Measurements from ENCODE around the gene GRB14.

Gene GRB14

DNA sequence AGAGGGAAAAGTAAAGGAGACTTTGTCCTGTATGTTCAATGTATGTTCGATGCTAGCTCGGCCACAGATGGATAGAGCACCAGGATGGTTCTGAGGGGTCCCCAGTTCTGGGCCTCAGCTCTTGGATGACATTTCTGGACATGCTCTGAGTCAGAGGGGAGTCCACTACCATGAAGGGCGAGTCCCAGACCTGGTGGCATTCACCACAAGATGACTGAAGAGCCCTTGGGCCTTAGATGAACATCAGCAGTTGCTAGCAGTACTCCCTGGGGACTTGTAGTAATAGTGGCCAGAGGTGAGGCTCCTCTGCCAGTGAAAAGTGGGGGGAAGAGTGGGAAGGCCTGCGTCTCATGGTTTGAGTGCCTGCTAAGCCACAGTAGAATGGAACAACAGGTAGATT, 109.5 kb downstream of the GRB14 start:
- Histone ChIP-seq H3K27me3 (replicated peaks; ENCODE audit: control insufficient read depth, insufficient read depth, low read length, poor library complexity, severe bottlenecking) (no peaks in the 10 kb centered on the region), H3K4me3 (ENCODE audit: insufficient read depth, low read depth, low read length, poor library complexity, severe bottlenecking) (no peak overlapping the region), H3K4me1 (ENCODE audit: control insufficient read depth, insufficient read depth, low read length, poor library complexity, severe bottlenecking) (no peaks in the 10 kb centered on the region), H3K9me3 (ENCODE audit: control insufficient read depth, low read length) (no peaks in the 10 kb centered on the region), H3K36me3 (ENCODE audit: control insufficient read depth, insufficient read depth, low read length) (no peaks in the 10 kb centered on the region), H3K27ac (ENCODE audit: insufficient read depth, low read length, poor library complexity, severe bottlenecking) (no peak overlapping the region)
- no peak for DNase-seq

DNA sequence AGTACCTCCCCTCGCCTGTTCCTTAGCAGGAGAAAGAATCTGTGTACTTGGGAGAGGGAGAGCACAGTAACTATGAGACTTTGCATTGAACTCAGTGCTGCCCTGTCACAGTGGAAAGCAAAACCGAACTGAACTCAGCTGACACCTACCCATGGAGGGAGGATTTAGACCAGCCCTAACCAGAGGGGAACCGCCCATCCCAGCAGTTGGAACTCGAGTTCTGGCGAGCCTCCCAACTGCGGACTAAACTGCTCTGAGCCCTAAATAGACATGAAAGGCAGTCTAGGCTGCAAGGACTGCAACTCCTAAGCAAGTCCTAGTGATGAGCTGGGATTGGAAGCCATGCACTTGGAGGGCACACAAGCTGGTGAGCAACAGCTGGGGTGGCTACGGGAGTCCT, 110.4 kb downstream of the GRB14 start:
- H3K9me3 ChIP-seq (ENCODE audit: control insufficient read depth, low read length), result no peaks in the 10 kb centered on the region
- H3K4me3 ChIP-seq (ENCODE audit: insufficient read depth, low read depth, low read length, poor library complexity, severe bottlenecking), result no peak overlapping the region
- no peaks in the 10 kb centered on the region for H3K27me3 ChIP-seq (replicated peaks; ENCODE audit: control insufficient read depth, insufficient read depth, low read length, poor library complexity, severe bottlenecking)
- no peak overlapping the region for H3K27ac ChIP-seq (ENCODE audit: insufficient read depth, low read length, poor library complexity, severe bottlenecking)
- H3K4me1 ChIP-seq (ENCODE audit: control insufficient read depth, insufficient read depth, low read length, poor library complexity, severe bottlenecking), result no peaks in the 10 kb centered on the region
- H3K36me3 ChIP-seq (ENCODE audit: control insufficient read depth, insufficient read depth, low read length), result no peaks in the 10 kb centered on the region
- DNase-seq, result no peak

DNA sequence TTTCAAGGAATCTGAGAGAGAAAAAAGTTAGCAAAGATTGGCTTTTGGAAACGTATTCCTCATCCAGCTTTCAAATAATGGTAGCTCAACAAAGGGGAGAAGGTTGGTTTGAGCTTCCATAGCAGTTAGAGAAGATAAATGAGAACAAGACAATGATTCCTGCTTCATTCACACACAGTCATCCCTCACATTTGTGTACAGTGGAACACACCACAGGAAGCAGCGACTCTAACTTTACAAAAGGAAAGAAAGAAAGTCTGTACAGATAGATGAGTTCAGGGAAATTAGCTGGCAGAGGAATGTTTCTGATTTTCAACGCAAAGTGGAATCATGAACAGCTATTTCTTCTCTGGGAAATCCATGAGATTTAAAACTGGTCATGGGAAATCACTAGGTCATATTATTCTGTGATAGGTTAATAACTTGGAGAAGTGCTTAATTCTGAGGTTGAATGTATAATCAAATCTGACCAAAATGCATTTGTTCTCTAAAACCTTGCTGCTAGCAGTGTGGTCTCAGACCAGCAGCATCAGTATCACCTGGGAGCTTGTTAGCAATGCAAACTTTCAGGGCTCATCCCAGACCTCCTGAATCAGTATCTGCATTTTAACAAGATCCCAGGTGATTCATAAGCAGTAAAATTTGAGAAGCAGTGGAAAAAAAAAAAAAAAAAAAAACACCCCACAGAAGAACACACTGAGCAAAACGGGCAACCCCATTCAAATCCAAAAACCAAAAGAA, 112.0 kb downstream of the GRB14 start:
- no peaks in the 10 kb centered on the region for H3K27me3 ChIP-seq (replicated peaks; ENCODE audit: control insufficient read depth, insufficient read depth, low read length, poor library complexity, severe bottlenecking)
- no peaks in the 10 kb centered on the region for H3K4me1 ChIP-seq (ENCODE audit: control insufficient read depth, insufficient read depth, low read length, poor library complexity, severe bottlenecking)
- H3K9me3 ChIP-seq (ENCODE audit: control insufficient read depth, low read length), result no peaks in the 10 kb centered on the region
- H3K4me3 ChIP-seq (ENCODE audit: insufficient read depth, low read depth, low read length, poor library complexity, severe bottlenecking), result no peak overlapping the region
- no peak overlapping the region for H3K27ac ChIP-seq (ENCODE audit: insufficient read depth, low read length, poor library complexity, severe bottlenecking)
- no peak for DNase-seq
- no peaks in the 10 kb centered on the region for H3K36me3 ChIP-seq (ENCODE audit: control insufficient read depth, insufficient read depth, low read length)

DNA sequence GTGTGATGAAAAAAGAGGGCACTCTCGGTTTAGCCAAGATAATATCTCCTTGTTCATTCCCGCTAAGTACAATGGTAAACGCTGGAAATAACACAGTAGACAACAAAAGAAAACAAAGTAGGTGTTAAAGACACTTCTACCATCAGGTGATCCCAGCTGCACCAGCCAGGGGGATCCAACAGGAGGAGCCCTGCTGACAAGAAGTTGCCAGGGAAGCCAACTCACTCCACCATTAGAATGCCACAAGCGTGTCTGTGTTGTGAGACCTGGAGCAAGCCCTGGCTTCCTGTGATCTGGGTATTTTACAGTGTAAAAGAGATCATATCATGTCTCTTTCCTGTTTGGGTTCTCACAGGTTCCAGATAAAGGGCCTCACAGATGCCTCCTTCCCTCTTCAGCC, 117.0 kb downstream of the GRB14 start:
- DNase-seq, result no peak
- H3K36me3 ChIP-seq (ENCODE audit: control insufficient read depth, insufficient read depth, low read length), result no peaks in the 10 kb centered on the region
- no peaks in the 10 kb centered on the region for H3K4me1 ChIP-seq (ENCODE audit: control insufficient read depth, insufficient read depth, low read length, poor library complexity, severe bottlenecking)
- H3K27ac ChIP-seq (ENCODE audit: insufficient read depth, low read length, poor library complexity, severe bottlenecking), result no peak overlapping the region
- no peaks in the 10 kb centered on the region for H3K27me3 ChIP-seq (replicated peaks; ENCODE audit: control insufficient read depth, insufficient read depth, low read length, poor library complexity, severe bottlenecking)
- no peak overlapping the region for H3K4me3 ChIP-seq (ENCODE audit: insufficient read depth, low read depth, low read length, poor library complexity, severe bottlenecking)
- no peaks in the 10 kb centered on the region for H3K9me3 ChIP-seq (ENCODE audit: control insufficient read depth, low read length)

DNA sequence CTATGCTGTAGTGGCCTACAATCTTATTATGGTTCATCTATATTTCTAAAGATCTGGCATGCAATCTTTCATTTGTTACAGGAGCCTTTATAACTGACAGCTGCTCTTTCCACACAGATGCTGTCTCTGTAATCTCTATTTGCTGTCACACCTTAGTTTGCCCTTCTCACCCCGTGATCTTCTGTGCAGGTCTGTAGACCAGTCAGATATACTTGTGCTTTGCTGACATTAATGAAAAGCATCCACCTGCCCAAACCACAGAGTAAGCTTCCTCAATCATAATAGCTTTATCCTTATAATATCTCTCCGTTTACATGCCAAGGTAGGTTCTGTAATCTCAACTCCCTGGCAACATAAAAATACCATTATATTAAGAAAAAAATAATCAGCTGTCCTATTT, 122.4 kb downstream of the GRB14 start:
- Histone ChIP-seq H3K4me1 (ENCODE audit: control insufficient read depth, insufficient read depth, low read length, poor library complexity, severe bottlenecking) (no peaks in the 10 kb centered on the region), H3K9me3 (ENCODE audit: control insufficient read depth, low read length) (no peaks in the 10 kb centered on the region), H3K36me3 (ENCODE audit: control insufficient read depth, insufficient read depth, low read length) (no peaks in the 10 kb centered on the region), H3K27ac (ENCODE audit: insufficient read depth, low read length, poor library complexity, severe bottlenecking) (no peak overlapping the region), H3K27me3 (replicated peaks; ENCODE audit: control insufficient read depth, insufficient read depth, low read length, poor library complexity, severe bottlenecking) (no peaks in the 10 kb centered on the region), H3K4me3 (ENCODE audit: insufficient read depth, low read depth, low read length, poor library complexity, severe bottlenecking) (no peak overlapping the region)
- no peak for DNase-seq

DNA sequence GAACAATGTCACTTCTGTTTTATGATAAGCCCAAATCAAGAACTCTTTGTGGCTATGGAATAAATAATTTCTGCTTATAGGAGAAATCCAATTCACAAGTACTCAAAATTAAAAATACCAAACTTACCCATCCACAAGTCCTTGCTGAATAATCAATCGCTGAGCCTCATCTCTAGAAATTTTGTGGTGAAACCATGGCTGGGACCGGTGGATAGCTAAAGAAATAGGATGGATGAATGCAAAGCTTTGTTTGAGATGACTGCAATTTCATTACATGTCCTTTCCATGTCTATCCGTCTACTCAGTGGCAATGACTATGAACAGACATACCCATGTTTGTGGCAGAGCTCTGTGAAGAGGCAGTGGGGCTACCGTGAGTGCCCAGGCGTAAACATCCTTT, 124.4 kb downstream of the GRB14 start:
- no peaks in the 10 kb centered on the region for H3K9me3 ChIP-seq (ENCODE audit: control insufficient read depth, low read length)
- H3K36me3 ChIP-seq (ENCODE audit: control insufficient read depth, insufficient read depth, low read length), result no peaks in the 10 kb centered on the region
- H3K27me3 ChIP-seq (replicated peaks; ENCODE audit: control insufficient read depth, insufficient read depth, low read length, poor library complexity, severe bottlenecking), result no peaks in the 10 kb centered on the region
- H3K4me1 ChIP-seq (ENCODE audit: control insufficient read depth, insufficient read depth, low read length, poor library complexity, severe bottlenecking), result no peaks in the 10 kb centered on the region
- DNase-seq, result no peak
- no peak overlapping the region for H3K4me3 ChIP-seq (ENCODE audit: insufficient read depth, low read depth, low read length, poor library complexity, severe bottlenecking)
- H3K27ac ChIP-seq (ENCODE audit: insufficient read depth, low read length, poor library complexity, severe bottlenecking), result no peak overlapping the region

DNA sequence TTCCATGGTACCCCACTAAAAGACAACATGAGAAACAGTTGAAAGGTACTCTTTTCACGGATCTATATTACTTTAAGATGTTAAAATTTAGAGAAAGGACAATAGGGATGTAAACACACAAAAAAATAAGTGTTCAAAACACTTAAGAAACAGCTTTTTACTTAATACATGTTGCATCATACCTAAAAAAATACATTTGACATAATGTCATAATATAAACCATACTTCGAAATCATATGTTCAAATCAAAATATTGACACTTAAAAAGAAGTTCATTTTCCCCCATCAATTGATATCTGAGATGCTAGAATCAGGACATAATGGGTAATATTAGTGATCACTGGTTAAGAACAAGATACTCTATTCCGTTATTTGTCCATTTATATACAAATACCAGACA, 124.9 kb downstream of the GRB14 start:
- no peaks in the 10 kb centered on the region for H3K9me3 ChIP-seq (ENCODE audit: control insufficient read depth, low read length)
- no peak for DNase-seq
- H3K4me1 ChIP-seq (ENCODE audit: control insufficient read depth, insufficient read depth, low read length, poor library complexity, severe bottlenecking), result no peaks in the 10 kb centered on the region
- H3K27me3 ChIP-seq (replicated peaks; ENCODE audit: control insufficient read depth, insufficient read depth, low read length, poor library complexity, severe bottlenecking), result no peaks in the 10 kb centered on the region
- H3K36me3 ChIP-seq (ENCODE audit: control insufficient read depth, insufficient read depth, low read length), result no peaks in the 10 kb centered on the region
- no peak overlapping the region for H3K27ac ChIP-seq (ENCODE audit: insufficient read depth, low read length, poor library complexity, severe bottlenecking)
- no peak overlapping the region for H3K4me3 ChIP-seq (ENCODE audit: insufficient read depth, low read depth, low read length, poor library complexity, severe bottlenecking)

DNA sequence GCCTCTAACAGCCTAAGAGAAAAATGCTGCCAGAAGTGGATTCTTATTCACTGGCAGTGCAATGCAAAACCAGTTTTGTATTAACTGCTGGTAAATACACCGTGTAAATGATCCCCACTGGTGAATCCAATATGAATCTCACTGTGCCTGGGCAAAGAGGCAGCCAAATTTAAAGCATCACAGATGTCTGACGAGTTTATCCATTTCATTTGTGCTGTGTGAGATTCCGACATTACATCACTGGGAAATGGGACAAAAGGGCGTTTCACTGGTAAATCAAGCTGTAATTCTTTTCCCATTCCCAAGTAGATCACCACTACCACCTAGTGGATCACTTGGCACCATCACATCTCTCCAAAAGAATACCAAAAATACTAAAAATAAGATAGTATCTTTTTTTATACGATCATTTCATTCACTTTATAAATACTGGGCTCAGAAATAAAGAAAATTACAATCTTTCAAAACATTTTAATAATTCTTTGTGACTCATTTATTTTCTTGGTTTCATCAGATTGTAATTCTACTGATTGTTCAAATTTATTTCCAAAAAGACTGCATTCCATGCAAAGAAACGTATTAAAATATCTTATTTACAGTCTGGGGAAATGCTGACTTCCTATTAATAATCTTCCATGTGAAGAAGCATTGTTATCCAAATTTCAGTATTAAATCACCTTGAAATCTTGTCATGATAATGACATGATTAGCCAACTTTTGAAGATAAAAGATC, 125.6 kb downstream of the GRB14 start:
- H3K36me3 ChIP-seq (ENCODE audit: control insufficient read depth, insufficient read depth, low read length), result no peaks in the 10 kb centered on the region
- H3K4me3 ChIP-seq (ENCODE audit: insufficient read depth, low read depth, low read length, poor library complexity, severe bottlenecking), result no peak overlapping the region
- no peak overlapping the region for H3K27ac ChIP-seq (ENCODE audit: insufficient read depth, low read length, poor library complexity, severe bottlenecking)
- no peaks in the 10 kb centered on the region for H3K4me1 ChIP-seq (ENCODE audit: control insufficient read depth, insufficient read depth, low read length, poor library complexity, severe bottlenecking)
- H3K9me3 ChIP-seq (ENCODE audit: control insufficient read depth, low read length), result no peaks in the 10 kb centered on the region
- no peak for DNase-seq
- no peaks in the 10 kb centered on the region for H3K27me3 ChIP-seq (replicated peaks; ENCODE audit: control insufficient read depth, insufficient read depth, low read length, poor library complexity, severe bottlenecking)

DNA sequence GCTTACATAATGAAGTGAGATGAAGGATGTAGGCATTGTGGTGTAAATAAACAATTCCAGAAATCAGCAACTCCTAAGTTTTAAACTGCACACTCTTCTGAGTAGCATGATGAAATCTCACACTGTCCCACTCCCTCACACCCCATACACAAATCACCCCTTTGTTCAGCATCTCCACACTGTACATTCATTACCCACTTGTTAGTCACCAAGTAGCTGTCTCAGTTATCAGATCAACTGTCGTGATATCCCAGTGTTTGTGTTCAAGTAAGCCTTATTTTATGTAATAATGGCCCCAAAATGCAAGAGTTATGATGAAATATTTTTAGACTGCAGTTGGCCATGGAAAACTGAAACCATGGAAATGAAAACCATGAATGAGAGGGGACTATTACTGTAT, 135.7 kb downstream of the GRB14 start:
- Histone ChIP-seq H3K4me1 (ENCODE audit: control insufficient read depth, insufficient read depth, low read length, poor library complexity, severe bottlenecking) (no peaks in the 10 kb centered on the region), H3K27ac (ENCODE audit: insufficient read depth, low read length, poor library complexity, severe bottlenecking) (no peak overlapping the region)
- DNase-seq, result no peak

DNA sequence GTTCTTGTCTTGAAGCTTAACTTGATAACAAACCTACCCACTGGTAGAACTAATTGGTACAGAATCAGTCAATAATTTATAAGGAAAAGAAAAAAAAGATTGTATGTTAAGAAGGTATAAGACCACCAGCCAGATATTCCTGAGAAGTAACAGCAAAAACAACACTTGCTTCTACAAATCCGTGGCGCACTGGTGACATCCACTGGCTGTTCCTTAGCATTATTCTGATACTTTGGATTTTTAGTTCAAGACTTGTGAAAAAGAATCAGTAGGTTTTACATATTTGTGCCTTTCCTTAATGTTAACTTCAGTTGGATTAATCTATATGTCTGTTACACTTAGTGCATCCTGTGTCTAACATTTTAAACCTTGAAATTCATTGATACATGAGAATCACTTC, 141.8 kb downstream of the GRB14 start:
- no peak overlapping the region for H3K4me3 ChIP-seq (ENCODE audit: insufficient read depth, low read depth, low read length, poor library complexity, severe bottlenecking)
- no peaks in the 10 kb centered on the region for H3K27me3 ChIP-seq (replicated peaks; ENCODE audit: control insufficient read depth, insufficient read depth, low read length, poor library complexity, severe bottlenecking)
- no peak overlapping the region for H3K27ac ChIP-seq (ENCODE audit: insufficient read depth, low read length, poor library complexity, severe bottlenecking)
- no peaks in the 10 kb centered on the region for H3K9me3 ChIP-seq (ENCODE audit: control insufficient read depth, low read length)
- H3K4me1 ChIP-seq (ENCODE audit: control insufficient read depth, insufficient read depth, low read length, poor library complexity, severe bottlenecking), result no peaks in the 10 kb centered on the region
- no peaks in the 10 kb centered on the region for H3K36me3 ChIP-seq (ENCODE audit: control insufficient read depth, insufficient read depth, low read length)
- DNase-seq, result no peak

More for the DNA sequence above, 135.7 kb downstream of the GRB14 start:
- H3K27me3 ChIP-seq (replicated peaks; ENCODE audit: control insufficient read depth, insufficient read depth, low read length, poor library complexity, severe bottlenecking), result no peaks in the 10 kb centered on the region
- no peak overlapping the region for H3K4me3 ChIP-seq (ENCODE audit: insufficient read depth, low read depth, low read length, poor library complexity, severe bottlenecking)
- no peaks in the 10 kb centered on the region for H3K36me3 ChIP-seq (ENCODE audit: control insufficient read depth, insufficient read depth, low read length)
- H3K9me3 ChIP-seq (ENCODE audit: control insufficient read depth, low read length), result no peaks in the 10 kb centered on the region

Data from effector memory CD4-positive, alpha-beta T cell (primary cell).